GM12865 (cell line): Measurements from ENCODE around the gene PRKD1.

Experiments
- DNase-seq: peaks from one replicate; pipeline ENCODE4 v3.0.0; 2010; ENCODE audit warnings: low read depth
- H3K4me3 ChIP-seq: 2 replicates; pipeline ENCODE4 v1.5.1; 2011; ENCODE audit warnings: mild to moderate bottlenecking, low read depth, low read length, control low read depth
- TF ChIP-seq, protein P1 (sequence below): IDR thresholded peaks from 2 replicates; pipeline ENCODE4 v1.5.1; 2011; ENCODE audit warnings: low read length, control low read depth, low read depth, inconsistent platforms; ENCODE audit not compliant: insufficient read depth; ENCODE audit errors: missing control alignments

The PRKD1 gene

DNA sequence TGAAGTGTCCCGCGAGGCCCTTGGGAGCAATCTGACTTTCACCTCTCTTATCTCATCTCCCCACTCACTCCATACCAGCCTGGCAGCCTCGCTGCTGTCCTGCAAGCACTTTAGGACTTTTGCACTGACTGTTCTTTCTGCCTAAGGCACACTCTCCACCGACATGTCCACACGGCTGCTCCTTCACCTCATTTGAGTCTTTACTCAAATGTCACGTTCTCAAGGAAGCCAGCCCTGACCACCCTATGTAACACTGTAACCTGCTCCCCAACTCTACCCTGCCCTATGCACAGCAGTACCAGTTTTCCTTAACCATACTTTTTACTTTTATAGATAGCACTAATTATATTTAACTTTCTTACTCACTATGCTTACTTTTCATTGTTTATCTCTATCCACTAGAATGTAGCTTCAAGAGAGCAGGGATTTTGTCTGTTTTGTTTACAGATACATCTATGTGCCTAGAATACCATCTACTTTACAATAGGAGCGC is 32.0 kb downstream of the PRKD1 start:
- DNase-seq, result no peak
- no peak overlapping the region for H3K4me3 ChIP-seq
- TF ChIP-seq, protein P1, sequence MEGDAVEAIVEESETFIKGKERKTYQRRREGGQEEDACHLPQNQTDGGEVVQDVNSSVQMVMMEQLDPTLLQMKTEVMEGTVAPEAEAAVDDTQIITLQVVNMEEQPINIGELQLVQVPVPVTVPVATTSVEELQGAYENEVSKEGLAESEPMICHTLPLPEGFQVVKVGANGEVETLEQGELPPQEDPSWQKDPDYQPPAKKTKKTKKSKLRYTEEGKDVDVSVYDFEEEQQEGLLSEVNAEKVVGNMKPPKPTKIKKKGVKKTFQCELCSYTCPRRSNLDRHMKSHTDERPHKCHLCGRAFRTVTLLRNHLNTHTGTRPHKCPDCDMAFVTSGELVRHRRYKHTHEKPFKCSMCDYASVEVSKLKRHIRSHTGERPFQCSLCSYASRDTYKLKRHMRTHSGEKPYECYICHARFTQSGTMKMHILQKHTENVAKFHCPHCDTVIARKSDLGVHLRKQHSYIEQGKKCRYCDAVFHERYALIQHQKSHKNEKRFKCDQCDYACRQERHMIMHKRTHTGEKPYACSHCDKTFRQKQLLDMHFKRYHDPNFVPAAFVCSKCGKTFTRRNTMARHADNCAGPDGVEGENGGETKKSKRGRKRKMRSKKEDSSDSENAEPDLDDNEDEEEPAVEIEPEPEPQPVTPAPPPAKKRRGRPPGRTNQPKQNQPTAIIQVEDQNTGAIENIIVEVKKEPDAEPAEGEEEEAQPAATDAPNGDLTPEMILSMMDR, result no peak

DNA sequence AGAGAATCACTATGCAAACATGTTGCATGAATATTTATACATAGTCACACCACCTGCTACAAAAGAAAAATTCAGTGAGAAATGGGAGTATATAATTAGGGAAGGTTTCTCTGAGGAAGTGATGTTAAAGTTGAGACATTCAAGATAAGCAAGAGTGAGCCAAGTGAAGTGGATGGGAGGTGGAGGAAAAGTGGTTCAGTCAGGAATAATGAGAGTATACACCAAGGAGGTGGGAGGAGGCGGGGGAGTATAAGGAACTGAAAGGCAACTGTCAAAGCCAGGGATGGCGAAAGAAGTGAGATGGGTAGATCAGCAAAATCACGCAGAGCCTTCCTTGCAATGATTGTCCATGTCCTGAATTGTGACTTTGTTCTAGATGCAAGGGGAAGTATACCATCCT is 33.7 kb downstream of the PRKD1 start:
- no peak overlapping the region for H3K4me3 ChIP-seq
- no peak for DNase-seq
- TF ChIP-seq, protein P1, result no peak

DNA sequence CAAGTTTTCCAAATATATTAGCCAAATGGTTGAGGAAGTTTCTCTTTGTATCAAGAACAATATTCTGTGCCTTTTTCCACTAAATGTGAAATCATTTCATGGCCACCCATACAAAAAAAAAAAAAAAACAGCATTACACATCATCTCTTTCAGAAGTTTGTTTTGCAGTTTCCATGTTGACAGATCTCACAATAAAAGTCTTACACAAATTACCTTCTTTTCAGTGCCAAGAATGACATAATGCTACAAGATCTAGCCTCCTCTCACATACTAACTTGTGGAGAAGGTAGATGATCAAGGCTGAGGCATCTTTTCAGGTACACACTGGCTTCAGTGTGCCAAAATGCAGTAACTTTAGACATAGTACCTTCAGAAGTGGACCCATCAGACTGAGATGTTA is 35.3 kb downstream of the PRKD1 start:
- TF ChIP-seq, protein P1, result no peak
- no peak for DNase-seq
- no peak overlapping the region for H3K4me3 ChIP-seq

DNA sequence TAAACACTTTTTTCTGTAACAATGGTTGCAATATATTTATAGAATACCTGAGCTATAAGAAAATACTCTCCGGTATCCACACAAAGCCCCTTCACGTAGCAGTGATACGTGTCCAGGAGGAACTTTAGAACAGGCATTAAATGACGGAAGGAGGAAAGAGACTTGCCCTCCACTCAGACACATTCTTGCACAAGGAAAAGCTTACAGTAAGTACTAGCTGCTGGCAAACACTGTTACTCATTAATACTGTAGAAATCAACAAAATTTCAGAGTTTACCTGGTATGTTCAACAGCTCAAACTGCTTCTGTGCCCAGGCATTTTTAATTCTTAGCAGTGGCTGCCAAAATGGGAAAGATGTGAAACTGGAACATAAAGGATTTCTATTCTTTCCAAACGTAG is 41.7 kb downstream of the PRKD1 start:
- H3K4me3 ChIP-seq, result no peak overlapping the region
- TF ChIP-seq, protein P1, result no peak
- DNase-seq, result no peak

DNA sequence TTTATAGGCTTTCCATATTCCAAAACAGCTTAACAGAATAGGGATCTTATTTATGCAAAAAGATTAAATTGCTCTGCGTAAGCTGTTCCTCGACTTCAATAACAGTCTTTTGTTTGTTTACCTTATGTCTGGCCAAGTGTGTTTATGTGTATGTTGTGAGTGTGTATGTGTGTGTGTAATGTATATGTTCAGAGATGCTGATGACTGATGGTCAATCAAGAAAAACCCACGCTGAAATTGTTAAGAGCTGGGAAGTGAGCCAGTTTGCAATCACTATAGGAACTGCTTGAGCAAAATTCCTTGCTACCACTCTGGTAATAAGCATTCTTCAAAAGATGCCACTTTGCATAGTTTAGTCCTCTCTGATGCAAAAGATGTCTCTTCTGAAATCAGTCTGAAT is 59.6 kb downstream of the PRKD1 start:
- no peak overlapping the region for H3K4me3 ChIP-seq
- TF ChIP-seq, protein P1, result no peak
- DNase-seq, result no peak

DNA sequence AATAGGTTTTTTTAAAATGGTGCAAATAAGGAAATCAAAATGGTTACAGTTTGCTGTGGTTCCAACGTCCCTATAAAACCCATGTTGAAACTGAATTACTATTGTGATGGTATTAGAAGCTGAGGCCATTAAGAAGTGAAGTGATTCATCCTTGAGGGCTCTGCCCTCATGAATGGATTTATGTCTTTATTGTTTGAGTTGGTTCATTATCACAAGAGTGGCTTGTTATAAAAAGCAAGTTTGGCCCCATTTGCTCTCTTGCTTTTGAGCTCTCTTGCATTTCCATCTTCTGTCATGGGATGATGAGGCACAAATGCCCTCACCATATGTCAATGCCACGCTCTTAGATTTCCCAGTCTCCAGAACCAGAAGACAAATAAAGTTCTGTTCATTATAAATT is 62.3 kb downstream of the PRKD1 start:
- no peak for DNase-seq
- TF ChIP-seq, protein P1, result no peak
- no peak overlapping the region for H3K4me3 ChIP-seq

DNA sequence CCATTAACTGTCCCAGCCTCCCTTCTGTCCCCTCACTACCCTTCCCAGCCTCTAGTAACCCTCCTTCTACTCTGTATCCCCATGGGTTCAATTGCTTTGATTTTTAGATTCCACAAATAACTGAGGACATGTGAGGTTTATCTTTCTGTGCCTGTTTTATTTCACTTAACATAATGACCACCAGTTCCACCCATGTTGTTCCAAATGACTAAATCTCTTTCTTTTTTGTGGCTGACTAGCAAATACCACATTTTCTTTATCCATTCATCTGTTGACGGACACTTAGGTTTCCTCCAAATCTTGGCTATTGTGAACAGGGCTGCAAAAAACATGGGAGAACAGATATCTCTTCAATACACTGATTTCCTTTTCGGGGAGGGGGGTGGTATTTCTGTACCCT is 65.7 kb downstream of the PRKD1 start:
- no peak overlapping the region for H3K4me3 ChIP-seq
- TF ChIP-seq, protein P1, result no peak
- DNase-seq, result no peak
